Testis (tissue), 3 donors: Measurements from ENCODE around the gene TBC1D5. TPM values are rescaled to one million over a fixed set of nuclear protein-coding genes. Genes with fewer than 3 reads are reported as not detected.

Source experiments
- DNase-seq: peaks from one replicate; pipeline ENCODE4 v3.0.0-alpha.2; 2019
- H3K27ac ChIP-seq, 2 donors: fragments of 200-600 bp; sonication (generic); one replicate each; pipeline ENCODE4 v1.5.1; 2019
- H3K27me3 ChIP-seq: fragments of 200-600 bp; sonication (generic); one replicate; pipeline ENCODE4 v1.5.1; 2019
- H3K36me3 ChIP-seq: fragments of 200-600 bp; sonication (generic); one replicate; pipeline ENCODE4 v1.5.1; 2017; ENCODE audit warnings: low read depth; ENCODE audit errors: missing control alignments
- H3K4me1 ChIP-seq: fragments of 200-600 bp; sonication (generic); one replicate; pipeline ENCODE4 v1.5.1; 2019
- H3K4me3 ChIP-seq, 2 donors: fragments of 200-600 bp; sonication (generic); one replicate each; pipeline ENCODE4 v1.5.1; 2017 to 2019
- H3K9me3 ChIP-seq: fragments of 200-600 bp; sonication (generic); one replicate; pipeline ENCODE4 v1.5.1; 2017
- POLR2A ChIP-seq: fragments of 450-650 bp; IDR thresholded peaks from one replicate; pipeline ENCODE4 v1.6.1; 2017; ENCODE audit warnings: antibody characterized with exemption, mild to moderate bottlenecking, moderate library complexity
- WGBS, 2 donors: methylation state at CpG; one replicate each; pipeline ENCODE4 v1.1.5; 2018; 5-methylcytosine and 5-hydroxymethylcytosine counted together
- intact Hi-C: fragments of 100-400 bp; cut with DNase I; formaldehyde crosslinking; loops from one replicate; pipeline ENCODE4 v1.15.1; 2023; ENCODE audit warnings: low total_unique reads
- polyA plus RNA-seq: library from polyadenylated mRNA; stranded (reverse); fragments of 350-450 nt; fragmentation: Illumina TruSeq; extraction: RNeasy Lipid Tissue Mini Kit (QIAGEN cat#74804); gene quantifications from one replicate; pipeline ENCODE4 v1.2.3, GENCODE V29; 2014; ENCODE audit warnings: low read depth, low replicate concordance; ENCODE audit not compliant: insufficient read depth
- total RNA-seq, 2 donors: library from RNA; depleted of rRNA; stranded (reverse); fragments of >200 nt; gene quantifications; one replicate each; pipeline ENCODE4 v1.2.3, GENCODE V29; 2016
- TF ChIP-seq, protein P1 (sequence below), 3 experiments: fragments of 450-650 bp in 2 of 3; fragments of 200-600 bp in 1 of 3; sonication (generic) in 1 of 3; IDR thresholded peaks; one replicate each; pipeline ENCODE4 v1.5.1; 2016 to 2019; ENCODE audit warnings: antibody characterized with exemption in 3 of 3, mild to moderate bottlenecking in 2 of 3, moderate library complexity in 1 of 3

The TBC1D5 gene
- total and polyA plus RNA-seq, 3 donors from 2014 or later: 47.8 to 98.1 (median 95.4) TPM

DNA sequence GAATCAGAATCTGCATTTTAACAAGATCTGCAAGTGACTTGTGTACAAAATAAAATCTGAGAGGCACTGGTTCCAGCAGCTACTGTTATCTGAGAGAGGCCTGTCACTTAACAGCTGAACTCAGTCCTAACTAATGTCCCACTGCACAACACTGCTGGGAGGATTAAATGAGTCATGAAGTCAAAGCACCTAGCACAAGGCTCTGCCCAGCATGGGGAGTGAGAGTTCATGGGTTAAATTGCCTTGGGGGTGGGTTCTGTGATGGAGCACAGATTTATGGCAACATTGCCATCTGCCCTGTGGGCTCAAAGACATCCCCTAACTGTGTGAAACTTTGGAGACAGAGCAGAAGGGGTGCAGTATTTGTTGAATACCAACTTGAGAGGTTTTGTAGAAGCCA, 606.7 kb downstream of the TBC1D5 start:
- H3K4me1 ChIP-seq: peaks cover 29% of the 10 kb centered on the region

DNA sequence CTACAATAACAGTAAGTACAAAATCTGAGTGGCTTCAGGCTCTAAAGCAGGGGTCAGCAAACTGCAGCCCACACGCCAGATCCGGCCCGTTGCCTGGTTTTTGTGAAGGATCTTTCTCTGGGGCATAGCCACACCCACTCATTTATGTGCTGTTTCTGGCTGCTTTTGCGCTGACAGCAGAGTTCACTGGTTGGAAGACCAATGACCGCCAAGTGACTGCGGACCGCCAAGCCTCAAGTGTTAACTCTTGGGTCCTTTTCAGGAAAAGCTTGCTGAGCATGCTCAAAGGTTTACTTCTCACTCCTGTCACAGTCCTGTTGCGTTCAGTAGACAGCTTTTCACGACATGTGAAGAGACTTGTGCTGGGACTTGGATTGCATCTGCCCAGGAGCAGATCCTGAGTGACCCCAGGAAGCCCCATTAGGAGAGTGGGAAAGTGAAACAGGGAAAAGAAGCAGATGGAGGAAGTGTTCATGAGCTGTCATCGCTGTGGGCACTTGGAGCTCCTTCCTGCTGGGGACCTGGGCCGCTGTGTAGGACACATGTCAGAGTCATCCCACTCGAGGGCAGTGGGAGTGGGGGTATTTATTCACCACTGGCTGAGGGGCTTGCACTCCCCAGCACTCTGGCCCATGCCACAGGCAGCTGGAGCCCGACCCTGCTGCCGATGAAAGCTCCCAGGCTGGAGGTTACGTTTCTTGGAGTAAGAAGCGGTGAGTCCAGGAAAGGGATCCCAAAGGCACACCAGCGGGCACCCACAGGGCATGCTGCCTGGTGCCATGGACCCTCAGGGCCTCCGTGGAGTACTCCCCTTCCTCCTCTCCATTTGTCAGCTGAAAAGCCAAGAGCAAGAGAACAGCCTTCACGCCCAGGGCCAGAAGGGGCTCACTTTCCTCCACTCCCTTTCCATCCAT, 608.5 kb downstream of the TBC1D5 start:
- TF ChIP-seq, protein P1, sequence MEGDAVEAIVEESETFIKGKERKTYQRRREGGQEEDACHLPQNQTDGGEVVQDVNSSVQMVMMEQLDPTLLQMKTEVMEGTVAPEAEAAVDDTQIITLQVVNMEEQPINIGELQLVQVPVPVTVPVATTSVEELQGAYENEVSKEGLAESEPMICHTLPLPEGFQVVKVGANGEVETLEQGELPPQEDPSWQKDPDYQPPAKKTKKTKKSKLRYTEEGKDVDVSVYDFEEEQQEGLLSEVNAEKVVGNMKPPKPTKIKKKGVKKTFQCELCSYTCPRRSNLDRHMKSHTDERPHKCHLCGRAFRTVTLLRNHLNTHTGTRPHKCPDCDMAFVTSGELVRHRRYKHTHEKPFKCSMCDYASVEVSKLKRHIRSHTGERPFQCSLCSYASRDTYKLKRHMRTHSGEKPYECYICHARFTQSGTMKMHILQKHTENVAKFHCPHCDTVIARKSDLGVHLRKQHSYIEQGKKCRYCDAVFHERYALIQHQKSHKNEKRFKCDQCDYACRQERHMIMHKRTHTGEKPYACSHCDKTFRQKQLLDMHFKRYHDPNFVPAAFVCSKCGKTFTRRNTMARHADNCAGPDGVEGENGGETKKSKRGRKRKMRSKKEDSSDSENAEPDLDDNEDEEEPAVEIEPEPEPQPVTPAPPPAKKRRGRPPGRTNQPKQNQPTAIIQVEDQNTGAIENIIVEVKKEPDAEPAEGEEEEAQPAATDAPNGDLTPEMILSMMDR (IDR thresholded peaks at IDR 0.05): no peak
- TF ChIP-seq POLR2A: no peak
- DNase-seq: peak; percentile 74
- Histone ChIP-seq H3K9me3 (no peaks in the 10 kb centered on the region), H3K27ac (peak overlapping the region; percentile 42 to 55), H3K36me3 (no peaks in the 10 kb centered on the region), H3K4me3 (no peak overlapping the region), H3K4me1 (peaks cover 26% of the 10 kb centered on the region), H3K27me3 (no peaks in the 10 kb centered on the region)
- WGBS, 2 donors: 67 to 77% methylated on average over 19 of the region's 19 CpGs
- intact Hi-C loops: no loop called here

More for the DNA sequence above, 606.7 kb downstream of the TBC1D5 start:
- no peak for DNase-seq
- Histone ChIP-seq H3K27me3 (no peaks in the 10 kb centered on the region), H3K27ac (peak overlapping the region in 1 of 2 donors; percentile 38), H3K4me3 (no peak overlapping the region), H3K9me3 (no peaks in the 10 kb centered on the region), H3K36me3 (no peaks in the 10 kb centered on the region)
- TF ChIP-seq, protein P1 (IDR thresholded peaks at IDR 0.05): no peak
- no peak for TF ChIP-seq POLR2A
- intact Hi-C loops: no loop called here

DNA sequence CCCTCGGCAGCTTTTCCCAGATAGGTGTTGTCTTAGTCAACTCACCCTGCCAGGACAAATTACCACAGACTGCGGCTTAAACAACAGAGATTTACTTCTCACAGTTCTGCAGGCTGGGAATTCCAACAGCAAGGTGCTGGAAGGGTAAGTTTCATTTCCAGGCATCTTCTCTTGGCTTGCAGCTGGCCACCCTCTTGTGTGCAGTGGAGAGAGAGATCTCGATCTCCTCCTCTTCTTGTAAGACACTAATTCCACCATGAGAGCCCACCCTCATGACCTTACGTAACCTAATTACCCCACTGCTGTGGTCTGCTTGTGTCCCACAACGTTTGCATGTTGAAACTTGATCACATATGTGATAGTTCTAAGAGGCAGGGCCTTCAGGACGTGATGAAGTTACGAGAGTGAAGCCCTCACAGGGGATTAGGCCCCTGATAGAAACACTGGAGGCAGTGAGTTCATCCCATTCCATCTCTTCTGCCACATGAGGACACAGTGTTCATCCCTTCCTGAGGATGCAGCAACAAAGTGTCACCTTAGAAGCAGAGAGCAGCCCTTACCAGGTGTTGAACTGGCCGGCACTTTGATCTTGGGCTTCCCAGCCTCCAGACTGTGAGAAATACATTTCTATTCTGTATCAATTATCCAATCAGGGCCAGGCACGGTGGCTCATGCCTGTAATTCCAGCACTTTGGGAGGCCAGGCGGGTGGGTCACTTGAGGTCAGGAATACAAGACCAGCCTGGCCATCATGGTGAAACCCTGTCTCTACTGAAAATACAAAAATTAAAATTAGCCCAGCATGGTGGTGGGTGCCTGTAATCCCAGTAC, 609.9 kb downstream of the TBC1D5 start:
- Histone ChIP-seq H3K4me1 (peaks cover 24% of the 10 kb centered on the region), H3K36me3 (no peaks in the 10 kb centered on the region), H3K4me3 (no peak overlapping the region), H3K27ac (no peak overlapping the region), H3K9me3 (no peaks in the 10 kb centered on the region), H3K27me3 (no peaks in the 10 kb centered on the region)
- intact Hi-C loops: no loop called here
- DNase-seq: no peak
- 81 to 89% methylated on average over 10 of the region's 10 CpGs for WGBS, 2 donors
- TF ChIP-seq, protein P1 (IDR thresholded peaks at IDR 0.05): no peak
- no peak for TF ChIP-seq POLR2A

DNA sequence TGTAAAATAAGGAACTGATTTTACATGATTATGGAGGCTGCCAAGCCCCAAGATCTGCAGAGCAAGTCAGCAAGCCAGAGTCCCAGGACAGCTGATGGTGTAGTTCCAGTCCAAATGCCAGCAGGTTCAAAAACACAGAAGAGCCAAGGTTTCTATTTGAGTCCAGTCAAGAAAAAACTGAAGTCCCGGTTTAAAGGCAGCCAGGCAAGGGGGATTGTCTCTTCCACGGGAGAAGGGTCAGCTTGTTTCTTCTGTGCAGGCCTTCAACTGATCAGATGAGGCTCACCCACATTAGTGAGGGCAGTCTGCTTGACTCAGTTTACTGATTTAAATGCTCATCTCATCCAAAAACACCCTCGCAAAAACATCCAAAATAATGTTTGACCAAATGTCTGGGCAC, 611.5 kb downstream of the TBC1D5 start:
- intact Hi-C loops: no loop called here
- no peak for DNase-seq
- H3K9me3 ChIP-seq: no peaks in the 10 kb centered on the region
- H3K4me3 ChIP-seq: no peak overlapping the region
- peaks cover 12% of the 10 kb centered on the region for H3K4me1 ChIP-seq
- H3K27ac ChIP-seq: no peak overlapping the region
- no peaks in the 10 kb centered on the region for H3K27me3 ChIP-seq
- no peaks in the 10 kb centered on the region for H3K36me3 ChIP-seq
- WGBS, 2 donors: 91 to 92% methylated on average over 3 of the region's 3 CpGs
- TF ChIP-seq, protein P1 (IDR thresholded peaks at IDR 0.05): no peak
- no peak for TF ChIP-seq POLR2A
